ENCODE results near the gene CDHR2.

Gene CDHR2

GRCh38 chr5:176535664-176536131 is 13.4 kb upstream of the CDHR2 start:
- peak overlapping the region; percentile 97 for H3K9ac ChIP-seq (ENCODE audit: low read length)
- no peaks in the 10 kb centered on the region for H3K9me3 ChIP-seq (ENCODE audit: control insufficient read depth, insufficient read depth, low read depth, low read length)
- H3K4me3 ChIP-seq (ENCODE audit: low read depth, low read length) = peak overlapping the region; percentile 96
- H3K4me1 ChIP-seq (ENCODE audit: control insufficient read depth, insufficient read depth, low read length) = peaks cover 29% of the 10 kb centered on the region
- no peaks in the 10 kb centered on the region for H3K27me3 ChIP-seq (ENCODE audit: control insufficient read depth, insufficient read depth, low read length)
- peaks cover 42% of the 10 kb centered on the region for H3K36me3 ChIP-seq (ENCODE audit: control insufficient read depth, insufficient read depth, low read length)
- peak overlapping the region; percentile 99 for H3K27ac ChIP-seq (ENCODE audit: low read depth, low read length)

DNA sequence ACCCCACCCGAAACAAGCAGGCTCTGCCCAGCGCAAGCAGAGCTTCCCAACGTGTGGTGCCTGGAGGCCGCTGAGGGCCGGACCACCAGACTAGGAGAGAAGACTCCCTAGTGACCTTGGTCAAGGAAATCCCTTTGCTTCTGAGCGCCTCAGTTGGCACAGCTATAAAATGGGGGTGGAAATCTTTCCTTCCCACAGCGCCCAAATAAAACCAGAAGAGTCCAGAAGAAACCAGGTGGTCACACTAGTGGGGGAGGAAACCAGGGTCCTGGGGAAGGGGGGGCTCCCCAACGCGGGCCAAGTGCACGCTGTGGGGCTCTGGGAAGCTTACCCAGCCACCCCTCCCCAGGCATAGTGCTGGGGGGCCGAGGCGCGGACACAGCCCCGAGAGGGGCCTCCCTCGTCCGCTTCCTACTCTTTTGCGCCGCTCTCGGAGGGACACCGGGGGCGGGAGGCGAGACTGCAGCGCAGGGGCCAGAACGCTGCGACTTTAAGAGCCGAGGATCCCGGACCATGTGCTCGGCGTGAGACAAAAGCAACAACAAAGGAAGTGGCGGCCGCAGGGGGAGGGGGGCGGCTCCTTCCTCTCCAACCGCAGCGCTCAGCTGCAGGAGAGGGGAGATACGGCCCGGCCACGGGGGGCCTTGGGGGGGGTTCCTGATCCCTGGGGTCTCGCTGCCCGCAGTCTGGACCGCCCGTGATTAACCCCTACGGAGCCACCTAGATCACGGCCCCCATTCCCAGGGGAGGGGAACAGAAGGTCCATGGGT is 12.8 kb upstream of the CDHR2 start:
- Histone ChIP-seq H3K4me3 (ENCODE audit: low read depth, low read length) (peak overlapping the region; percentile 96), H3K36me3 (ENCODE audit: control insufficient read depth, insufficient read depth, low read length) (peaks cover 36% of the 10 kb centered on the region), H3K27ac (ENCODE audit: low read depth, low read length) (peak overlapping the region; percentile 99), H3K9me3 (ENCODE audit: control insufficient read depth, insufficient read depth, low read depth, low read length) (no peaks in the 10 kb centered on the region), H3K9ac (ENCODE audit: low read length) (peak overlapping the region; percentile 97), H3K4me1 (ENCODE audit: control insufficient read depth, insufficient read depth, low read length) (peaks cover 35% of the 10 kb centered on the region), H3K27me3 (ENCODE audit: control insufficient read depth, insufficient read depth, low read length) (no peaks in the 10 kb centered on the region)

DNA sequence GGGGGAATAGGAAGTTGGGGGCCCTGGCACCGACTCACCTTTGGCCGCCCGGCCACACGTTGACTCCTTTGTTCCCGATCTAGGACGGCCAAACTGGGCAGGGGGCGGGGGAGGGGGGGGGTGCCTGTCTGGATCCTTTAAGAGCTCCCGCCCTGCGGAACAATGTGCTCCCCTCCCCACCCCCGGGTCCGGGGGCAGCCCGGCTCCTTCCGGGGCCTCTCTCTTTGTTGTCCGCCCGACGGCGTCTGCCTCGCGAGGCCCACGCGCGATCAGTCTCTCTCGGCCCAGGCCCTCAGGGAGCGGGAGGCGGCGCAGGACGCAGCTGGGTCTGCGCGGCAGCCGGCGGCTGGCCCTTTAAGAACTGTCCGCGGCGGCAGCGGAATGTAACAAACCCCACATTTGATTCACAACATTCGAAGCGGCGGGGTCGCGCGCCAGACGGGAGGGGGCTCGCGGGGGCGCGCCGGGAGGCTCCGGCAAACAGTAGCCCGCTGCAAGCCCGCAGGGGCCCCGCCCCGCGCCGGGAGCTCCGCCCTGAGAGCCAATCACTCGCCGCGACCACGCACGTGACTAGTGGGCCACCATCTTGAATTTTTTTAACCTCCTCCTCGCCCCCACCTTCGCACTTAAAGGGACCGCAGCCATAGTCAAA is 12.1 kb upstream of the CDHR2 start, which contains the start of gene RNF44:
Gene RNF44, minus strand, starts transcription at position 501 of the 652 bp plus-strand sequence. CDS start 4,930 bp downstream, outside the sequence.
- H3K36me3 ChIP-seq (ENCODE audit: control insufficient read depth, insufficient read depth, low read length) = peaks cover 29% of the 10 kb centered on the region
- peaks cover 41% of the 10 kb centered on the region for H3K4me1 ChIP-seq (ENCODE audit: control insufficient read depth, insufficient read depth, low read length)
- H3K27ac ChIP-seq (ENCODE audit: low read depth, low read length) = peak within 1 kb of the TSS; percentile 99
- H3K9me3 ChIP-seq (ENCODE audit: control insufficient read depth, insufficient read depth, low read depth, low read length) = no peaks in the 10 kb centered on the region
- peak within 1 kb of the TSS; percentile 96 for H3K4me3 ChIP-seq (ENCODE audit: low read depth, low read length)
- H3K9ac ChIP-seq (ENCODE audit: low read length) = peak within 1 kb of the TSS; percentile 97
- no peaks in the 10 kb centered on the region for H3K27me3 ChIP-seq (ENCODE audit: control insufficient read depth, insufficient read depth, low read length)

DNA sequence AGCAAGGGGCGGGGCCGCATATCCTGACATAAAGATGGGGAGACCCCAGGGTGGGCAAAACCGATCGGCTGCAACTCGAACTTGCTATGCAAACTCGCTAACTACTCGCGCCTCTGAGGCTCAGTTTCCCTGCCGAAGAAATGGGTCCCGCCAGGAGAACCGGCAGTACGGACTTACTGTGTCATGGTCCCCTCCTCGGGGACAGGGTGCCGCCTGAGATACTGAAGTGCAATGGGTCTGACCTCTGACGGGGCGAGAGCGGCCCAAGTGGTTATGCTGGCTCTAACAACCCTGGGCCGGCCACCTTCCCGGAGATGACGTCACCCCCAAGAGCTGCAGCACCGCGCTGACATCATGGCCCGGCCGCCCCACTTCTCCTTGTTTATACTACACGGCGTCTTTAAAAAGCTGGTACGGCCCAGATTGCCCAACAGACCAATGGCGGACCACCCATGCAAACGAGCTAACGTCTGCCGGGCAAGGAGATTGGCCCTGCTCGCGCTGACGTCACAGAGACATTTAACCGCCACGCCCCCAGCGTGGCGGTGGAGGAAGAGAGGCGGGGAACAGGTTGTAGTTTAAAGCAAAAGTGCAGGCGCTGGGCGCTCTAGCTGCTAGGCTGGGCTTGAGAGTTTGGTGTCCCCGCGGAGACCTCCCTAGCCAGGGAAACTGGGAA is 11.4 kb upstream of the CDHR2 start:
- Histone ChIP-seq H3K9me3 (ENCODE audit: control insufficient read depth, insufficient read depth, low read depth, low read length) (no peaks in the 10 kb centered on the region), H3K36me3 (ENCODE audit: control insufficient read depth, insufficient read depth, low read length) (peaks cover 27% of the 10 kb centered on the region), H3K9ac (ENCODE audit: low read length) (peak overlapping the region; percentile 97), H3K4me3 (ENCODE audit: low read depth, low read length) (peak overlapping the region; percentile 96), H3K4me1 (ENCODE audit: control insufficient read depth, insufficient read depth, low read length) (peaks cover 43% of the 10 kb centered on the region), H3K27ac (ENCODE audit: low read depth, low read length) (peak overlapping the region; percentile 99), H3K27me3 (ENCODE audit: control insufficient read depth, insufficient read depth, low read length) (no peaks in the 10 kb centered on the region)

GRCh38 chr5:176538230-176538988 is 10.7 kb upstream of the CDHR2 start:
- Histone ChIP-seq H3K4me3 (ENCODE audit: low read depth, low read length) (peak overlapping the region; percentile 96), H3K27ac (ENCODE audit: low read depth, low read length) (peak overlapping the region; percentile 24; the same call in 1 of the 2 replicates), H3K9ac (ENCODE audit: low read length) (peak overlapping the region; percentile 21), H3K4me1 (ENCODE audit: control insufficient read depth, insufficient read depth, low read length) (peaks cover 43% of the 10 kb centered on the region), H3K27me3 (ENCODE audit: control insufficient read depth, insufficient read depth, low read length) (no peaks in the 10 kb centered on the region), H3K9me3 (ENCODE audit: control insufficient read depth, insufficient read depth, low read depth, low read length) (no peaks in the 10 kb centered on the region), H3K36me3 (ENCODE audit: control insufficient read depth, insufficient read depth, low read length) (peaks cover 20% of the 10 kb centered on the region)

GRCh38 chr5:176538989-176539384 is 10.2 kb upstream of the CDHR2 start:
- Histone ChIP-seq H3K27me3 (ENCODE audit: control insufficient read depth, insufficient read depth, low read length) (no peaks in the 10 kb centered on the region), H3K4me3 (ENCODE audit: low read depth, low read length) (no peak overlapping the region), H3K9me3 (ENCODE audit: control insufficient read depth, insufficient read depth, low read depth, low read length) (no peaks in the 10 kb centered on the region), H3K4me1 (ENCODE audit: control insufficient read depth, insufficient read depth, low read length) (peaks cover 37% of the 10 kb centered on the region), H3K36me3 (ENCODE audit: control insufficient read depth, insufficient read depth, low read length) (peaks cover 15% of the 10 kb centered on the region), H3K27ac (ENCODE audit: low read depth, low read length) (no peak overlapping the region), H3K9ac (ENCODE audit: low read length) (no peak overlapping the region)

DNA sequence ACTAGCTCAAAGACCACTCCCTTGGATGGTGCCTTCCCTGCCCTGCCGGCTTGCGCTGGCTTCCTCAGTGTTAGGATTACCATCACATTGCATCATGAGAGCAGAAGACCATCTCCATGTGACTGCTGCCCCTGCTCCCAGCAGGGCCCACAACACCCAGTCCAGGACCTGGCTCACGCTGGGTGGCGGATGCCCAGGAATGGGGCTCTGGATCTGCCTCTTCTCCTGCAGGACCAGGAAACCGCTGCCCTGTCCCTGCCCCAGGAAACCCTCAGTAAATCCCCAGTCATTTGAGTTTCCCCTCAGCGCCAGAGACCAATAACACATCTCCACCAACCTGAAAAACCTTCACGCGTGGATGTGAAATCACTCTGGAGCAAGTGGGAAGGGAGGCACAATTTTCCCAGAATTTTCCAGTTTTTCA is 8.7 kb upstream of the CDHR2 start:
- no peak overlapping the region for H3K9ac ChIP-seq (ENCODE audit: low read length)
- H3K27me3 ChIP-seq (ENCODE audit: control insufficient read depth, insufficient read depth, low read length) = no peaks in the 10 kb centered on the region
- H3K9me3 ChIP-seq (ENCODE audit: control insufficient read depth, insufficient read depth, low read depth, low read length) = no peaks in the 10 kb centered on the region
- no peak overlapping the region for H3K27ac ChIP-seq (ENCODE audit: low read depth, low read length)
- no peak overlapping the region for H3K4me3 ChIP-seq (ENCODE audit: low read depth, low read length)
- H3K36me3 ChIP-seq (ENCODE audit: control insufficient read depth, insufficient read depth, low read length) = peaks cover under 1% of the 10 kb centered on the region; the same call in 1 of the 2 replicates
- peaks cover 22% of the 10 kb centered on the region for H3K4me1 ChIP-seq (ENCODE audit: control insufficient read depth, insufficient read depth, low read length)

DNA sequence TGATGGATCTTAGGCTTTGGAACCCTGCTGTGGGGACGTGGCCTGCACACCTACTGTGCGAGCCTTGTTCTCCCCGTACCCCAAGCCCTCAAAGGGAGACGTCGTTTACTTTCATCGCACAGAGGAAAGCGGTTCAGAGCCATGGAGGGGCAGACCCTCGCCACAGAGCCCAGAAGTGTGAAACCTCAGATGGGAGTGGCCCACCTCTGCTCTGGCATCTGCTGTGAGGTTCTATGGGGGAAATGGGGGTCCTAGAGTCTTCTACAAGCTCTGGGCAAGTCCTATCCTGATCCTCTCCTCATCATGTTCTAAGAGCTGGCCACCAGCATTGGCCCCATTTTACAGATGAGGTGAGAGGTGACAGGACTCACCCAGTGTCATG is 8.2 kb upstream of the CDHR2 start:
- Histone ChIP-seq H3K9ac (ENCODE audit: low read length) (peak overlapping the region; percentile 8), H3K36me3 (ENCODE audit: control insufficient read depth, insufficient read depth, low read length) (no peaks in the 10 kb centered on the region), H3K27ac (ENCODE audit: low read depth, low read length) (no peak overlapping the region), H3K27me3 (ENCODE audit: control insufficient read depth, insufficient read depth, low read length) (no peaks in the 10 kb centered on the region), H3K4me1 (ENCODE audit: control insufficient read depth, insufficient read depth, low read length) (peaks cover 20% of the 10 kb centered on the region), H3K9me3 (ENCODE audit: control insufficient read depth, insufficient read depth, low read depth, low read length) (no peaks in the 10 kb centered on the region), H3K4me3 (ENCODE audit: low read depth, low read length) (peak overlapping the region; percentile 81; the same call in 1 of the 2 replicates)

DNA sequence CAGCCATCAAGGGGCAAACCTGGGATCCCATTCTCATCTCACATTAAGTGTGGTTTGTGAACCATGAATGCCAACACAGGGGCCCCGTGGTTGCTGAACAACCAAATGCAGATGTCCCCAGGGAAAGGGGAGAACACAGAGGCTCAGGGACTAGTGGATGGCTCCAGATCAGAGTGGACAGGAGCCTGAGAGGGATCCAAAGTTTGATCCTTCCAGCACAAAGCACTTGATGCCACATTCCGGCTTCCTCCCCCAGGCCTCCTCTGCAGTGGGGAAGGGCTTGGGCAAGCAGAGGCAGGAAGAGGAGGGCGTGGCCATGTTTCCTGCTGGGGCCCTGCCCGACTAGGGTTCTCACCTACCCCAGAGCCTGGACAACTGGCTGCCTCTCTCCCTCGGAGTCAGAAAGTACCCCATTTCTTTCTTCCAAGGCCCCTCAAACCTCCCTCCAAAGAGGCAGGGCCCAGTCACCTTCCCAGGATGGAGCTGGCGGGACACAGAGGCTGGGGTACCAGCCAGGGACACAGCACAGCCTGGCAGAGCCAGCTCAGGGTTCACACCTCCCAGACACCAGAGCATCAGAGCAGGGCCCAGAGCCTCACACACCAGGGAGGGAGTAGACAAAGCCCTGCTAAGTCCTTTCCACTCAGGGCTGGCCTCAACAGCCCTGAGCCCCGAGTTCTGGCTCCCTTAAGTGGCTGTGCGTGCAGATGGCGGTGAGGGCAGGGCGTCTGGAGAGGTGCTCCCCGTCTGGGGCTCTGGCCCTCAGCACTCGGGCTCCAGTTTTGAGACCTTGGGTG is 7.6 kb upstream of the CDHR2 start:
- Histone ChIP-seq H3K27me3 (ENCODE audit: control insufficient read depth, insufficient read depth, low read length) (no peaks in the 10 kb centered on the region), H3K27ac (ENCODE audit: low read depth, low read length) (no peak overlapping the region; the same call in 1 of the 2 replicates), H3K9me3 (ENCODE audit: control insufficient read depth, insufficient read depth, low read depth, low read length) (no peaks in the 10 kb centered on the region), H3K9ac (ENCODE audit: low read length) (peak overlapping the region; percentile 41), H3K4me3 (ENCODE audit: low read depth, low read length) (peak overlapping the region; percentile 81), H3K36me3 (ENCODE audit: control insufficient read depth, insufficient read depth, low read length) (no peaks in the 10 kb centered on the region), H3K4me1 (ENCODE audit: control insufficient read depth, insufficient read depth, low read length) (peaks cover 20% of the 10 kb centered on the region)

GRCh38 chr5:176542135-176542595 is 7.0 kb upstream of the CDHR2 start:
- Histone ChIP-seq H3K9me3 (ENCODE audit: control insufficient read depth, insufficient read depth, low read depth, low read length) (no peaks in the 10 kb centered on the region), H3K9ac (ENCODE audit: low read length) (peak overlapping the region; percentile 74), H3K4me1 (ENCODE audit: control insufficient read depth, insufficient read depth, low read length) (peaks cover 20% of the 10 kb centered on the region), H3K36me3 (ENCODE audit: control insufficient read depth, insufficient read depth, low read length) (no peaks in the 10 kb centered on the region), H3K4me3 (ENCODE audit: low read depth, low read length) (peak overlapping the region; percentile 81), H3K27ac (ENCODE audit: low read depth, low read length) (no peak overlapping the region; the same call in 1 of the 2 replicates), H3K27me3 (ENCODE audit: control insufficient read depth, insufficient read depth, low read length) (no peaks in the 10 kb centered on the region)

Data from HUES6 (cell line).